ENCODE measurements around the gene CD47.

The CD47 gene

GRCh38 chr3:108030960-108031359 lies 59.9 kb downstream of the CD47 start:
- in situ Hi-C loops (cut with HindIII; ENCODE audit: low pct_ligation_motif_present, low pct_unique_long_range_greater_than_20kb, low sequenced_read_pairs) = no loop called here
- no peak for DNase-seq

GRCh38 chr3:108029466-108029865 lies 61.4 kb downstream of the CD47 start:
- no peak for DNase-seq
- in situ Hi-C loops (cut with HindIII; ENCODE audit: low pct_ligation_motif_present, low pct_unique_long_range_greater_than_20kb, low sequenced_read_pairs) = no loop called here

GRCh38 chr3:108028896-108029295 lies 61.9 kb downstream of the CD47 start:
- in situ Hi-C loops (cut with HindIII; ENCODE audit: low pct_ligation_motif_present, low pct_unique_long_range_greater_than_20kb, low sequenced_read_pairs) = no loop called here
- DNase-seq = no peak

GRCh38 chr3:108025177-108025576 lies 65.7 kb downstream of the CD47 start:
- in situ Hi-C loops (cut with HindIII; ENCODE audit: low pct_ligation_motif_present, low pct_unique_long_range_greater_than_20kb, low sequenced_read_pairs) = no loop called here
- DNase-seq = no peak

GRCh38 chr3:108024146-108024850 lies 66.5 kb downstream of the CD47 start:
- no peak for DNase-seq
- in situ Hi-C loops (cut with HindIII; ENCODE audit: low pct_ligation_motif_present, low pct_unique_long_range_greater_than_20kb, low sequenced_read_pairs) = no loop called here

GRCh38 chr3:108022256-108023150 lies 68.3 kb downstream of the CD47 start:
- DNase-seq = no peak

GRCh38 chr3:108021533-108021932 lies 69.3 kb downstream of the CD47 start:
- in situ Hi-C loops (cut with HindIII; ENCODE audit: low pct_ligation_motif_present, low pct_unique_long_range_greater_than_20kb, low sequenced_read_pairs) = no loop called here
- no peak for DNase-seq

More at GRCh38 chr3:108022256-108023150, 68.3 kb downstream of the CD47 start:
- in situ Hi-C loops (cut with HindIII; ENCODE audit: low pct_ligation_motif_present, low pct_unique_long_range_greater_than_20kb, low sequenced_read_pairs) = no loop called here

- no peak for DNase-seq
- in situ Hi-C loops (cut with HindIII; ENCODE audit: low pct_ligation_motif_present, low pct_unique_long_range_greater_than_20kb, low sequenced_read_pairs) = no loop called here
These were observed 69.7 kb downstream of the CD47 start for GRCh38 chr3:108021131-108021530.

- no peak for DNase-seq
- in situ Hi-C loops (cut with HindIII; ENCODE audit: low pct_ligation_motif_present, low pct_unique_long_range_greater_than_20kb, low sequenced_read_pairs) = no loop called here
These were observed 72.3 kb downstream of the CD47 start for GRCh38 chr3:108018552-108018951.

- no peak for DNase-seq
- in situ Hi-C loops (cut with HindIII; ENCODE audit: low pct_ligation_motif_present, low pct_unique_long_range_greater_than_20kb, low sequenced_read_pairs) = no loop called here
These were observed 73.2 kb downstream of the CD47 start for GRCh38 chr3:108017587-108017986.

- in situ Hi-C loops (cut with HindIII; ENCODE audit: low pct_ligation_motif_present, low pct_unique_long_range_greater_than_20kb, low sequenced_read_pairs) = no loop called here
- no peak for DNase-seq
These were observed 75.9 kb downstream of the CD47 start for GRCh38 chr3:108014943-108015342.

- DNase-seq = no peak
- in situ Hi-C loops (cut with HindIII; ENCODE audit: low pct_ligation_motif_present, low pct_unique_long_range_greater_than_20kb, low sequenced_read_pairs) = no loop called here
These were observed 77.4 kb downstream of the CD47 start for GRCh38 chr3:108013141-108014055.

GRCh38 chr3:108012304-108012703 lies 78.5 kb downstream of the CD47 start:
- in situ Hi-C loops (cut with HindIII; ENCODE audit: low pct_ligation_motif_present, low pct_unique_long_range_greater_than_20kb, low sequenced_read_pairs) = no loop called here
- DNase-seq = no peak

GRCh38 chr3:108011616-108012015 lies 79.2 kb downstream of the CD47 start:
- no peak for DNase-seq
- in situ Hi-C loops (cut with HindIII; ENCODE audit: low pct_ligation_motif_present, low pct_unique_long_range_greater_than_20kb, low sequenced_read_pairs) = no loop called here

- in situ Hi-C loops (cut with HindIII; ENCODE audit: low pct_ligation_motif_present, low pct_unique_long_range_greater_than_20kb, low sequenced_read_pairs) = no loop called here
- peak; percentile 30 for DNase-seq
These were observed 81.7 kb downstream of the CD47 start for GRCh38 chr3:108008931-108009639.

- in situ Hi-C loops (cut with HindIII; ENCODE audit: low pct_ligation_motif_present, low pct_unique_long_range_greater_than_20kb, low sequenced_read_pairs) = no loop called here
- DNase-seq = no peak
These were observed 82.7 kb downstream of the CD47 start for GRCh38 chr3:108008106-108008505.

- no peak for DNase-seq
- in situ Hi-C loops (cut with HindIII; ENCODE audit: low pct_ligation_motif_present, low pct_unique_long_range_greater_than_20kb, low sequenced_read_pairs) = no loop called here
These were observed 83.9 kb downstream of the CD47 start for GRCh38 chr3:108006881-108007331.

- DNase-seq = no peak
- in situ Hi-C loops (cut with HindIII; ENCODE audit: low pct_ligation_motif_present, low pct_unique_long_range_greater_than_20kb, low sequenced_read_pairs) = no loop called here
These were observed 84.6 kb downstream of the CD47 start for GRCh38 chr3:108006077-108006771.

All from ACHN (cell line).